ENCODE data around the gene RUNX3.

DNA sequence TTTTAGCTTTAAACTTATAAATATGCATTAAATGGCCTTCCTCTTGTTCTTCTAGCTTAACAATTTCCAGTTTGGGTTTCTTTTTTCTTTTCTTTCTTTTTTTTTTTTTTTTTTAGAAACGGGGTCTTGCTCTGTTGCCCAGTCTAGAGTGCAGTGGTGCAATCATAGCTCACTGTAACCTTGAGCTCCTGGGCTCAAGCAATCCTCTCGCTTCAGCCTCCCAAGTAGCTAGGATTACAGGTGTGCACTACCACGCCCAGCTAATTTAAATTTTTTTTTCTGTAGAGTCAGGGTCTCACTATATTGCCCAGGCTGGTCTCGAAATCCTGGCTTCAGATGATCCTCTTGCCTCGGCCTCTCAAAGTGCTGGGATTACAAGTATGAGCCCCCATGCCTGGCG is 37.9 kb upstream of the RUNX3 start:
- TF ChIP-seq, protein P1, sequence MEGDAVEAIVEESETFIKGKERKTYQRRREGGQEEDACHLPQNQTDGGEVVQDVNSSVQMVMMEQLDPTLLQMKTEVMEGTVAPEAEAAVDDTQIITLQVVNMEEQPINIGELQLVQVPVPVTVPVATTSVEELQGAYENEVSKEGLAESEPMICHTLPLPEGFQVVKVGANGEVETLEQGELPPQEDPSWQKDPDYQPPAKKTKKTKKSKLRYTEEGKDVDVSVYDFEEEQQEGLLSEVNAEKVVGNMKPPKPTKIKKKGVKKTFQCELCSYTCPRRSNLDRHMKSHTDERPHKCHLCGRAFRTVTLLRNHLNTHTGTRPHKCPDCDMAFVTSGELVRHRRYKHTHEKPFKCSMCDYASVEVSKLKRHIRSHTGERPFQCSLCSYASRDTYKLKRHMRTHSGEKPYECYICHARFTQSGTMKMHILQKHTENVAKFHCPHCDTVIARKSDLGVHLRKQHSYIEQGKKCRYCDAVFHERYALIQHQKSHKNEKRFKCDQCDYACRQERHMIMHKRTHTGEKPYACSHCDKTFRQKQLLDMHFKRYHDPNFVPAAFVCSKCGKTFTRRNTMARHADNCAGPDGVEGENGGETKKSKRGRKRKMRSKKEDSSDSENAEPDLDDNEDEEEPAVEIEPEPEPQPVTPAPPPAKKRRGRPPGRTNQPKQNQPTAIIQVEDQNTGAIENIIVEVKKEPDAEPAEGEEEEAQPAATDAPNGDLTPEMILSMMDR (conservative IDR thresholded peaks at IDR 0.05; ENCODE audit: low read depth, low read length) = no peak
- TF ChIP-seq EZH2 (IDR thresholded peaks at IDR 0.05; ENCODE audit: low read length, unreplicated experiment) = no peak
